Adipocyte (in vitro differentiated cells): ENCODE results near the gene KLC4.
A peak's percentile ranks its signal among the peaks of the same experiment; 100 is the strongest.

Experiments
- DNase-seq: peaks from one replicate; pipeline ENCODE4 v3.0.0-alpha.2; 2015; ENCODE audit warnings: low read depth
- H3K27me3 ChIP-seq: replicated peaks from 2 replicates; pipeline ENCODE4 v1.7.0; 2013; ENCODE audit warnings: mild to moderate bottlenecking, low read length, moderate library complexity; ENCODE audit not compliant: control insufficient read depth, insufficient read depth
- H3K36me3 ChIP-seq: 2 replicates; pipeline ENCODE4 v1.7.0; 2013; ENCODE audit warnings: low read length, mild to moderate bottlenecking, moderate library complexity; ENCODE audit not compliant: control insufficient read depth, insufficient read depth, severe bottlenecking
- H3K4me1 ChIP-seq: 2 replicates; pipeline ENCODE4 v1.7.0; 2013; ENCODE audit warnings: mild to moderate bottlenecking, low read length, moderate library complexity; ENCODE audit not compliant: control insufficient read depth, insufficient read depth
- H3K4me3 ChIP-seq: 2 replicates; pipeline ENCODE4 v1.7.0; 2013; ENCODE audit warnings: mild to moderate bottlenecking, low read length, moderate library complexity
- H3K9ac ChIP-seq: 2 replicates; pipeline ENCODE4 v1.7.0; 2013; ENCODE audit warnings: mild to moderate bottlenecking, low read length, moderate library complexity
- H3K9me3 ChIP-seq: 2 replicates; pipeline ENCODE4 v1.7.0; 2013; ENCODE audit warnings: mild to moderate bottlenecking, low read length, moderate library complexity; ENCODE audit not compliant: control insufficient read depth

The KLC4 gene

GRCh38 chr6:43089874-43090558, 30.6 kb downstream of the KLC4 start:
- H3K27me3 ChIP-seq: no peaks in the 10 kb centered on the region
- H3K36me3 ChIP-seq: no peaks in the 10 kb centered on the region
- H3K4me1 ChIP-seq: peaks cover 15% of the 10 kb centered on the region
- no peaks in the 10 kb centered on the region for H3K9me3 ChIP-seq
- no peak overlapping the region for H3K9ac ChIP-seq
- peak; percentile 78 for DNase-seq
- H3K4me3 ChIP-seq: no peak overlapping the region

GRCh38 chr6:43090559-43090956, 31.1 kb downstream of the KLC4 start:
- H3K9ac ChIP-seq: no peak overlapping the region
- H3K9me3 ChIP-seq: no peaks in the 10 kb centered on the region
- H3K36me3 ChIP-seq: no peaks in the 10 kb centered on the region
- no peak overlapping the region for H3K4me3 ChIP-seq
- peaks cover 15% of the 10 kb centered on the region for H3K4me1 ChIP-seq
- peak; percentile 58 for DNase-seq
- no peaks in the 10 kb centered on the region for H3K27me3 ChIP-seq

- Histone ChIP-seq H3K4me1 (peaks cover 16% of the 10 kb centered on the region), H3K27me3 (no peaks in the 10 kb centered on the region), H3K9ac (no peak overlapping the region), H3K4me3 (no peak overlapping the region), H3K9me3 (no peaks in the 10 kb centered on the region), H3K36me3 (no peaks in the 10 kb centered on the region)
- no peak for DNase-seq
Observed at GRCh38 chr6:43091020-43091419, 31.6 kb downstream of the KLC4 start.

GRCh38 chr6:43091436-43091991, 32.1 kb downstream of the KLC4 start:
- H3K4me3 ChIP-seq: no peak overlapping the region
- DNase-seq: no peak
- H3K27me3 ChIP-seq: no peaks in the 10 kb centered on the region
- H3K36me3 ChIP-seq: no peaks in the 10 kb centered on the region
- H3K4me1 ChIP-seq: peaks cover 19% of the 10 kb centered on the region
- no peak overlapping the region for H3K9ac ChIP-seq
- no peaks in the 10 kb centered on the region for H3K9me3 ChIP-seq

GRCh38 chr6:43092635-43093034, 33.2 kb downstream of the KLC4 start:
- Histone ChIP-seq H3K36me3 (no peaks in the 10 kb centered on the region), H3K9me3 (no peaks in the 10 kb centered on the region), H3K4me3 (no peak overlapping the region), H3K4me1 (peaks cover 30% of the 10 kb centered on the region), H3K27me3 (no peaks in the 10 kb centered on the region), H3K9ac (no peak overlapping the region)
- DNase-seq: no peak

- Histone ChIP-seq H3K36me3 (no peaks in the 10 kb centered on the region), H3K4me1 (peaks cover 35% of the 10 kb centered on the region), H3K9ac (peak overlapping the region; percentile 81), H3K9me3 (no peaks in the 10 kb centered on the region), H3K4me3 (peak overlapping the region; percentile 80), H3K27me3 (no peaks in the 10 kb centered on the region)
- DNase-seq: peak; percentile 70
Observed at GRCh38 chr6:43093436-43094289, 34.2 kb downstream of the KLC4 start.

- peaks cover 35% of the 10 kb centered on the region for H3K4me1 ChIP-seq
Observed at GRCh38 chr6:43095939-43096338, 36.5 kb downstream of the KLC4 start.

GRCh38 chr6:43096451-43097097, 37.1 kb downstream of the KLC4 start:
- peak overlapping the region; percentile 61 for H3K9ac ChIP-seq
- peak overlapping the region; percentile 39 for H3K4me3 ChIP-seq
- peaks cover 35% of the 10 kb centered on the region for H3K4me1 ChIP-seq
- DNase-seq: peak; percentile 95
- H3K9me3 ChIP-seq: no peaks in the 10 kb centered on the region
- H3K27me3 ChIP-seq: no peaks in the 10 kb centered on the region
- H3K36me3 ChIP-seq: no peaks in the 10 kb centered on the region

More at GRCh38 chr6:43095939-43096338, 36.5 kb downstream of the KLC4 start:
- H3K27me3 ChIP-seq: no peaks in the 10 kb centered on the region
- H3K4me3 ChIP-seq: peak overlapping the region; percentile 39
- DNase-seq: no peak
- no peaks in the 10 kb centered on the region for H3K9me3 ChIP-seq
- H3K36me3 ChIP-seq: no peaks in the 10 kb centered on the region
- peak overlapping the region; percentile 61 for H3K9ac ChIP-seq

- Histone ChIP-seq H3K4me1 (peaks cover 37% of the 10 kb centered on the region), H3K4me3 (no peak overlapping the region), H3K9ac (peak overlapping the region; percentile 36), H3K27me3 (no peaks in the 10 kb centered on the region), H3K36me3 (no peaks in the 10 kb centered on the region), H3K9me3 (no peaks in the 10 kb centered on the region)
- no peak for DNase-seq
Observed at GRCh38 chr6:43097098-43097489, 37.7 kb downstream of the KLC4 start.

GRCh38 chr6:43097502-43097901, 38.1 kb downstream of the KLC4 start:
- Histone ChIP-seq H3K4me1 (peaks cover 37% of the 10 kb centered on the region), H3K9me3 (no peaks in the 10 kb centered on the region), H3K9ac (peak overlapping the region; percentile 36), H3K36me3 (no peaks in the 10 kb centered on the region), H3K27me3 (no peaks in the 10 kb centered on the region), H3K4me3 (no peak overlapping the region)
- DNase-seq: no peak

- H3K9ac ChIP-seq: no peak overlapping the region
- no peak overlapping the region for H3K4me3 ChIP-seq
- H3K27me3 ChIP-seq: no peaks in the 10 kb centered on the region
- no peaks in the 10 kb centered on the region for H3K36me3 ChIP-seq
- H3K4me1 ChIP-seq: peaks cover 19% of the 10 kb centered on the region
- DNase-seq: no peak
- no peaks in the 10 kb centered on the region for H3K9me3 ChIP-seq
Observed at GRCh38 chr6:43101497-43101896, 42.1 kb downstream of the KLC4 start.
